Hematopoietic multipotent progenitor cell treated with erythropoietin and hydrocortisone succinate and interleukin-3 and kit ligand, for 15 days (in vitro differentiated cells): ENCODE measurements around the gene KCNC2.
A peak's percentile ranks its signal among the peaks of the same experiment; 100 is the strongest.
"Not testable (repeated sequence)": the region's sequence is repeated elsewhere in the genome, so short reads cannot be mapped to it uniquely, and the experiment has no call there.

ENCODE experiments used
- DNase-seq: peaks from one replicate; pipeline ENCODE4 v3.0.0-alpha.2; 2015; ENCODE audit warnings: low spot score

KCNC2 gene

GRCh38 chr12:75209812-75210138, at the start of gene KCNC2:
KCNC2 (minus strand) TSS chr12:75209839.
- no peak for DNase-seq

- no peak for DNase-seq
Observed at GRCh38 chr12:75259143-75259542, 49.5 kb upstream of the KCNC2 start.

DNA sequence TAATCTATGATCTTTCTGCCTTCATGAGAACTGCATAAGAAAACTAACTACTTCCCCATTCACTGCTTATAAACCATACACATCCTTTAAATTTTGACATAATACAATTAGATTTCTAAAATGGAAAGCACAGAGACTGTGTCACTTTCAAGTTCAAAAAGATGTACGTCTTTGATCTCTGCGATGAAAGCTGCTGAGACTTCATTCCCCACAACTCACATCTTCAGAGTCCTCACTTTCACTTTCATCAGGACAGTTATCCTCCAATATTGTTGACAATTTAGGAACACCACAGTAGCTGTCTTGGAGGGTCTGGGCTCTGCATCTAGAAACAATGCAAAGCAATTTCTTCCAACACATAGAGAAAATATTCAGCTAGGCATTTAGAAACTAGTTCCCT, 47.9 kb upstream of the KCNC2 start:
- DNase-seq: no peak

- DNase-seq: no peak
Observed at GRCh38 chr12:75245108-75245507, 35.5 kb upstream of the KCNC2 start.

DNA sequence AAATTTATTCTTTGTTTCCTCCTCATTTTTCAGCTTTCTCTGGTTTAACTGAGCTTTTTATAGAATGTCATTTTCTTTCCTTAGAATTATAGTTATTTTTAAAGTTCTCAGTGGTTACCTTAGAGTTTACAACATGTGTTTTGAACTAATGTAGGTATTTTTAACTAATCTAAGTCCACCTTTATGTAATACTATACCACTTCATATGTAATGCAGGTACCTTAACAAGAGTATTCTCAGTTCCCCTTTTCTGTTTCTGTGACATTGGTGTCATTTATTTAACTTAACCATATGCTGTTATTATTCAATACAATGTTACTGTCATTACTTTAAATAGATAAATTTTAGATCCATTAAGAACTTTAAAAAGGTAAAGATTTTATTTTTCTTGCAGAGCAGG, 30.3 kb upstream of the KCNC2 start:
- DNase-seq: no peak

DNA sequence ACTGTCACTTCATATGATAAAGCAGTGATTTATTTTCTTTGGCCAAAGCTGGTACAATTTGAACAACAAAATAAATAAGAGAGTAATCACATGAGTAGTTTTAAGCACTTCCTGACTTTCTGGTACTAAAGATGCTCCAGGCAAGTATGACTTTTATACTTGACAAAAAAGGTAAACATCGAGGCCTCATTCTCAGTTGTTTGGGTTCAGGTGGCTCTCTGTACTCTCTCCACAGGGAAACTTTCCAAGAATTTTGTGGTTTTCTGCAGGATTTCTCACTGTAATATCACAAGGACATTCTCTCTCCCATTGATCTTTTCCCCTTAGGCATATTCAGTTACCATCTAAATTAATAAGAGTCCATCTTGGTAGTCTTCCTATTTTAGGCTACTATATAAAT, 26.6 kb upstream of the KCNC2 start:
- no peak for DNase-seq

DNA sequence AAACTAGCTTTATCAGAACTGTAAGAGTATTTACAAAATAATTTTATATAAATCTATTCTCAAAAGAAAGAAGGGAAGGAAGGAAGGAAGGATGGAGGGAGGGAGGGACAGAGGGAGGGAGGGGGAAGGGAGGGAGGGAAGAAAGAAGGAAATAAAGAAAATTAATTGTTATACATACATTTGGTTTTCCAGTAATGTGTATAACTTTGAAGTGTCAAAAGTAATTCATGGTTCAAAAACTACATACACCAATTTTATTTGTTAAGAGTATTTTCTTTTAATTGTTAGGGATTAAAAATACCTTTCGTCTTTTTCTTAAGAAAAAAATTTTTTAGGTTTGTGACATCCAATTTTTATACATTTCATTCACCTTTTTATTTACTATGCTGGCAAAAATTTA, 17.5 kb upstream of the KCNC2 start:
- DNase-seq: no peak

GRCh38 chr12:75212072-75212471, 2.4 kb upstream of the KCNC2 start:
- no peak for DNase-seq

GRCh38 chr12:75208856-75209811, 505 bp downstream of the KCNC2 start:
- DNase-seq: no peak

- no peak for DNase-seq
Observed at GRCh38 chr12:75207338-75208083, 2.1 kb downstream of the KCNC2 start.

GRCh38 chr12:75205558-75205957, 4.1 kb downstream of the KCNC2 start:
- DNase-seq: no peak

GRCh38 chr12:75196865-75197264, 12.8 kb downstream of the KCNC2 start:
- no peak for DNase-seq

DNA sequence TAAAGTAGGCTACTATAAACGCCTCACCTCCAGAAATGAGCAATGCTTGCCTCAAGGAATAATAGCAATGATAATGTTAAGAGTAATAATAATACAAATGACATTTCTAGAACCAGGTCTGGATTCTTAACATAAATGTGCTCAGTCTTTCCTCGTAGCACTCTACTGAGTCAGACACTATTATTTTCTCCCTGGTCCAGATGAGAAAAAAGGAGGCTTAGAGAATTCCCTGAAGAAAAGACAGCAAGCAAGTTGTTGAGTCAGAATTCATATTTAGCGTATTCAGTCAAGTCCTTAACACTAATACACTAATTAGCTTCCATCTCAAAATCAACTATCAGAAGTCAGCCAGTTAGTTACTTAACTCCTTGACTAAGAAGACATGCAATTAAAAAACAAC, 13.2 kb downstream of the KCNC2 start:
- DNase-seq: no peak

DNA sequence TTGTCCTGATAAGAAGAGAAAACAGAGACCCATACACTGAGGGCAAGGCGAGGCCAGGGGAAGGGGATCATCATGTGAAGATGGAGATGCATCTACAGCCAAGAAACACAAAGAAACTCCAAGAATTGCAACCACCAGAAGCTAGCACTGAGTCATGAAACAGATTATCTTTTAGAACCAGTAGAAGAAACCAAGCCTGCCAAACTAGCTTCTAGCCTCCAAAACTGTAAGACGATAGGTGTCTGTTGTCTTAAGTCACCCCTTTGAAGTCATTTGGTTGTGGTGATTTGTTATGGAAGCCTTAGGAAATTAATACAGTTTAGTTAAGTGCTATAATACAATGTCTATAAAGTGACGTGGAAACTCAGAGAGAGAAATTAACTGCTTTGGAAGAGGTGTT, 15.4 kb downstream of the KCNC2 start:
- no peak for DNase-seq

DNA sequence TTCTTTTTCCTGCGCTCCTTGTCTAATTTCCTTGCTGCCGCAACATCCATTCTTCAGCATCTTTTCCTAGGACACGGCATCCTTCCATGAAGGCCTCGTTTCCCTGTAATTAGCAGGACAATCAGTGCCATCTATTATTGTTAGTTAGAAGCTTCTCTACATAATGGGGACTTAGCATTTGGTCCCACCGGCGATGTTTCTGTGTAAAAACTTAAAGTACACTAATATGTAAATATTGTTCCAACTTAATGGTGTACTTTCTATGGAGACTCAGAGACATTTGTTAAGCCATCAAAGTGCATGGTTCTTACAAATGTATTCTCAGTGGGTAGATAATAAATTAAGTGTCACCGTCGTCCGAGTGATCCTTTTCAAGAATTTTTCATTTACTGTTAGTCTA, 17.4 kb downstream of the KCNC2 start:
- no peak for DNase-seq

- DNase-seq: no peak
Observed at GRCh38 chr12:75190846-75191245, 18.8 kb downstream of the KCNC2 start.

DNA sequence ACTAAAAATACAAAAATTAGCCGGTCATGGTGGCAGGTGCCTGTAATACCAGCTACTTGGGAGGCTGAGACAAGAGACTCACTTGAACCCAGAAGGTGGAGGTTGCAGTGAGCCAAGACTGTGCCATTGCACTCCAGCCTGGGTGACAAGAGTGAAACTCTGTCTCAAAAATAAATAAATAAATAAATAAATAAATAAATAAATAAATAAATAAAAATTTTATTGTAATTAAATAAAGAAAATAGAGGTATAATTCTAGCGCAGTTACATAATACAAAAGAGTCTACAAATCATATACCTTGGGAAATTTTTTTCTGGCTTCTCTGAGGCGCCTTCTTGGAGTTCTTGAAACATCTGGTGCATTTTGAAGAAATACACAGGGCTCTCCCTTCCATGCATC, 23.8 kb downstream of the KCNC2 start:
- DNase-seq: not testable (repeated sequence)

DNA sequence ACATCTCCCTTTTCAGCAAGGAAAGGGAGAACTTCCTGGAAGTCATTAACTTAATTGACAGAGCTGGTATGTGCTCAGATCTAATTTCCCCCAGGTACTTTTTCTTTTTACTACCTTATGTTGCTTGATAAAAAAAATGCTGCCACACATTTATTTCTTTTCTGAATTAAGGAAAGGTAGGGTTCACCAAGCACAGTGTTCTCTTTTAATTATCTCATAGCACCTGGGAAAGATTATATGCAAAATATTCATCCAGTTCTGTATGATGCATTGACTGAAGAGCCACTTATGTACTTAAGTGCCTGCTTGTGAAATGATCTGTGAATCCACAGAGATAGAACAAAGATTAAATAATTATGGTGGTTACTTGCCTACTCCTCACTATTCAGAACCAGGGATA, 25.1 kb downstream of the KCNC2 start:
- DNase-seq: no peak

DNA sequence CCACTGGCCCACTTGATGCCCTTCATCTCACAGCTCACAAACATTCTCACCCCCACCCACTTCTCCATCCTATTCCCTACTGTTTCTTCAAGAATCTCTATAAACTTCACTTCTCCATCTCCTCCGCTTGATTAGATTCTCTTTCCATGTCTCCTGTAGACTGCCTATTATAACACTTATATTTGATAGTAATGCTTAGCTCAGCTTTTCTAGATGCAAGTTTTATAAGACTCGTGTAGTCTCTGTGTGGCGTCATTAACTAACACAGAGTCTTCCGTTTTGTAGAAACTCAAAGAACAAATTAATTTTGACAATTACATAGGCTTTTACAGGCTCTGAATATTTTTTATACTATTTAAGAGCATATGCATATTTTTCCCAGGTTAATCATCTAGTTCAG, 25.7 kb downstream of the KCNC2 start:
- DNase-seq: no peak

GRCh38 chr12:75177997-75178396, 31.6 kb downstream of the KCNC2 start:
- no peak for DNase-seq

GRCh38 chr12:75172611-75173010, 37.0 kb downstream of the KCNC2 start:
- DNase-seq: no peak

- peak; percentile 6 for DNase-seq
Observed at GRCh38 chr12:75170640-75171185, 38.9 kb downstream of the KCNC2 start.

DNA sequence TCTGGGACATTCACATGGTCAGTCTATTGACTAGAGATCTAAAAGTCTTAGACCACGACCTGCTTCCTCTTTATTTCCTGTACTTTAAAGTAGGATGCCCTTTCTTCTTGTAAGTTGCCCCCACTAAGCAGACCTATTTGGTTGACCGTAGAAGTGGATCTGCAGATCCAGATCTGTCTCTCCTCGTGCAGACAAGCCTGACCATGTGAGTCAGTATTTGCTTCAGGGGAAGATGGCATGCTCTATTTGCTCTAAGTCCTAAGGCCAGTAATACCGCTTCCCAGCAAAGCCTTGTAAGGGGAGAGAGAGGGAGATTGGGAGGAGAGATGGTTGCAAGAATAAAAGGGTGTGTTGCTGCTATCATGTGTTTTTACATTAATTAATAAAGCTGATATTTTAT, 46.8 kb downstream of the KCNC2 start:
- no peak for DNase-seq
